ENCODE data around the gene MSH5.
A peak's percentile ranks its signal among the peaks of the same experiment; 100 is the strongest.

MSH5 gene

DNA sequence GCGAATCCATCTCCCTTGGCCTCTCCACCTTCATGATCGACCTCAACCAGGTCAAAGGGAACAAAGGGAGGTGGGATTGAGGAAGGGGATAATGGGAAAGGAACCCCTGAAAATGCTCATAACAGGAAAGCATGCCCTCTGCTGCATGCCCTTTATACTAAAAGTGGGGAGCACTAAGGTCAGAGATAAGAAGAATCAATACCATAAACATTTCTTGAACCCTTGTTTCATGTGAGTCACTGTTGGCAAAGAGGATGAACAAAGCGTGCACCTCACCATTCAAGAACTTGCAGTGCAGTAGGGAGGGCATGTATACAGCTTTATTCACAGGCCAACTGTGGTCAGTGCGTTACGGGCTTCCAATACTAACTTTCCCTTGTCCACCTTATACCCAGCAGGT, 21.0 kb downstream of the MSH5 start:
- no peak for DNase-seq (ENCODE audit: low spot score)

DNA sequence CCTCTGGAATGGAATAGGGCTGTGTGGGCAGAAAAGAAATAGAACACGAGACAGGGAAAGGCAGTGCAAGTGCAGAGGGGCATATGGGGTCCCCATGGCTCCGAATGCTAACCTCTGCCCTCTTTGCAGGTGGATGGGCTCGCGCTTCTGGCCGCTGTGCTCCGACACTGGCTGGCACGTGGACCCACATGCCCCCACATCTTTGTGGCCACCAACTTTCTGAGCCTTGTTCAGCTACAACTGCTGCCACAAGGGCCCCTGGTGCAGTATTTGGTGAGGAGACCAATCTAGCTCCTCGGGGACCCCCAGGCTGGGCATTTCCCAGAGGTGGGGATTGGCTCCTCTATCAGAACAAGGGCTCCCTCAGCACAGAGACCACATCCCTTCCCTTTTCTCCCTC, 21.5 kb downstream of the MSH5 start:
- no peak for DNase-seq (ENCODE audit: low spot score)

DNA sequence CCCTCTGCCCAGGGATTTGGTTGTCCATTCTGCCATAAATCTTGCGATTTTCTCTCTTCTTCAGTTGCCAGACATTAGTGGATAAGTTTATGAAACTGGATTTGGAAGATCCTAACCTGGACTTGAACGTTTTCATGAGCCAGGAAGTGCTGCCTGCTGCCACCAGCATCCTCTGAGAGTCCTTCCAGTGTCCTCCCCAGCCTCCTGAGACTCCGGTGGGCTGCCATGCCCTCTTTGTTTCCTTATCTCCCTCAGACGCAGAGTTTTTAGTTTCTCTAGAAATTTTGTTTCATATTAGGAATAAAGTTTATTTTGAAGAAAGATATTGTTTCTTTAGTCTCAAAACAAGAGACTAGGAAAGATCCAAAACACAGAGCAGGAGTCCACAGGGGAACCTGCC, 22.6 kb downstream of the MSH5 start, which contains the start of gene SAPCD1:
Gene SAPCD1 (plus strand): TSS at position 301 of the 400 bp plus-strand sequence. CDS start 399 bp downstream, outside the sequence.
- DNase-seq (ENCODE audit: low spot score): no peak

DNA sequence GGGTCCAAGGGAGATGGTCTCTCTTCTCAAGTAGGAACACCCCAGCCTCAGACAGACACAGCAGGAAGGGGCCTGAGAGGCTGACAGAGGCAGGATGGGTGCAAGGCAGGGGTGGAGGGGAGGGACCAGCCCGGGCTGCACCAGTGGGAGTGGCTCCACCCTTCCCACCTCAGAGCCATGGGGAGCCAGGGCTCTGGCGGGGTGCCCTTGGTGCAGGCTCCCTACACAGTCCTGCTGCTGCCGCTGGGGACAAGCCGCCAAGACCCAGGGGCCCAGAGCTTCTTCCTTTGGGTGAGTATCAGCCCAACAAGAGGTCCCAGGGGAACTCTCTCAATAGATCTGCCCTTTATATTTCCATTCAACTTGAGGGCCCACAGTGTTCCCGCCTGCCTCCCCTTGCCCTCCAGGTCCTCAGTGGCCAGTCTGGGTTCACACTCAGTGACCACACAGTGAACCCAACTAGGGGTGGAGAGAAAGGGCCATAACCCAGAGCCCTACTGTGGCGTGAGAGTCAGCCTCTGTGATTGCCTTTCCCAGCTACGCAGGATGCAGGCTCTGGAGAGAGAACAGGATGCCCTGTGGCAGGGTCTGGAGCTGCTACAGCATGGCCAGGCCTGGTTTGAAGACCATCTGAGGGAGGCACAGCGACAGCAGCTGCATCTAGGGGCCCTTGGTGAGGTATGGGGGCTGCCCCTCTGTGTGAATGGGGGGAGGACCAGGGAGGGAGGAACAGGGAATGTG, 23.2 kb downstream of the MSH5 start:
- no peak for DNase-seq (ENCODE audit: low spot score)

DNA sequence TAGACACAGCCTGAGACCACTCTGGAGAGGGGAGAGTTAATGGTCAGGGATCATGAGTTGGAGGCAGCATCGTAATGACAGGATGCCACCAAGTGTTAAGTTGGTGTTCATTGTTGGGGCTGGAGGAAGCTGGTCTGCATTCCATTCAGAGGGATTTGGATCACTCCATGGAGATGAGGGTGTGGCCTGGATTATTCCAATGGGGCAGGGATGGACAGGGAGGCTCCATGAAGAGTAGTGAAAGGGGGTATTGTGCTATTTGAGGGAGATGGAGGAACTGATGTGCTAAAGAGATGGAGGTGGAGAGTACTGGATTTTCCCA, 23.8 kb downstream of the MSH5 start:
- no peak for DNase-seq (ENCODE audit: low spot score)

DNA sequence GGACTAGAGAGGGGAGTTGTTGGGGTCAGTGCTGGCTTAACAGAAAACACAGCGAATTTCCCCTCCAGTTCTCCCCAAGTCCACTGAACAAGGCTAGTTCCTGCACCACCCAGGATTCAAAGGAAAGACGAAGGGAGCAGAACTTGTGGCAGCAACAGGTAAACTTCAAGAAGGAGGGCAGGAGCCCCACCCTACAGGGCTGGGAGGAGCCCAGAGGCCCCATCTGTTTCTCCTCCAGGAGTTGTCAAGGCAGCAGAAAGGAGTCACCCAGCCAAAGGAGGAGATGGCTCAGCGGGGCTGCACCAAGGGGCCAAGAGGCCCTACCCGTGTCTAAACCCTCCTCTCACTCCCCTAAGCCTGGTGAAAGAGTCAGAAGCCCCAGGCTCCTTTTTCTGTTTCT, 24.4 kb downstream of the MSH5 start:
- no peak for DNase-seq (ENCODE audit: low spot score)

DNA sequence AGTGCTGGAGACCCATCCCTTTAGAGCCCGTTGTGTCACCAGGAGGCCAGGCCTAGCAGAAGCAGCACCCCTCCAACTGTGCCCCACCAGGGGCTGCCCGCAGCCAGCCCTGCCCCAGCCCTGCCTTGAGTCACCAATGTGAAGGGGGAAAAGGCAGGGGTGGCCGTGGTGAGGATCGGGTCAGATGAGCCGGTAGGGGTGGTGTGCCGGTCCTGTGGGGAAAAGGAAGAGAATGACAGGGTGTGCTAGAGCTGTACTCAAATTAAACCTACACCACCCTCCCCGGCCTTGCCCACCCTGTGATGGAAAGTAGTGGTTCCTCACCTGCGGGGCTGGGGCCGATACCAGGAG, 25.7 kb downstream of the MSH5 start:
- DNase-seq (ENCODE audit: low spot score): no peak

DNA sequence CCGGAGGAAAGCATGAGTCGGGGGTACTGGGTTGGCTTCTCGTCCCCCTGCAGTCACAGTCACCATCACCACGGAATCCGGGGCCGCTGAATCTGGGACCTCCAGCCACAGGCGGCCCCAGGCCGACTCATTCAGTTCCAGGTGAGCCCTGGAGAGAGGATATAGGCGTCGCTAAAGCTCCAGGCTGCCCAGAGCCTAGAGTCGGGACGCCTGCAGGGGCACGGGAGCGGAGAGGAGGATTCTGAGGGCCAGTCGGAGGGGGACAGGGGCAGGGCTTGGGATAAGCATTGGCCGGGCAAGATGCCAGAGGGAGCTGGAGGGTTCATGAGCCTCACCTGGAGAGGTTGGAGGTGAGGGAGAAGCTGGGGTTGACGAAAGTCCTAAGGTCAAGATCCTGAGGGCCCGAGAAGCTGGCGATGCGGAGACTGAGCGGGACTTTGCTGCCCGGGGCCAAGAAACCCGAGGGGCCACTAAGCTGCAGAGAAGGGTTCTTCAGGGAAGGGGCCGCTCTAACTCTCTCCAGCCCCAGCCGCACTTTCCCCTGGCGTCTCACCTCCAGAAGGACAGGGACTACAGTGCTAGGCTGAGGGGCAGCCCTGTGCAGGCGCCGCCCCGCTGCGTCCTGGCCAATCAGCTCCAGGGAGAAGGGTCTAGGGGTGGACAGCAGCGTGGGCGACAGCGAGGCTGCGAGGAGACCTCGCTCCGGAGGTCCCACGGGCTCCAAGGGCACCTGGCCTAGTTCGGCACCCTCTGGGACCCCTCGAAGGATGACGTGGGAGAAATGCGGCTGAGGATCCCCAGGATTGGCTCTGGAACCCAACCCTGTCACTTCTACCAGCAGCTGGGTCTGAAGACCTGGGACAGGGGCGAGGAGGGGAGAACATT, 26.3 kb downstream of the MSH5 start:
- DNase-seq (ENCODE audit: low spot score): no peak

DNA sequence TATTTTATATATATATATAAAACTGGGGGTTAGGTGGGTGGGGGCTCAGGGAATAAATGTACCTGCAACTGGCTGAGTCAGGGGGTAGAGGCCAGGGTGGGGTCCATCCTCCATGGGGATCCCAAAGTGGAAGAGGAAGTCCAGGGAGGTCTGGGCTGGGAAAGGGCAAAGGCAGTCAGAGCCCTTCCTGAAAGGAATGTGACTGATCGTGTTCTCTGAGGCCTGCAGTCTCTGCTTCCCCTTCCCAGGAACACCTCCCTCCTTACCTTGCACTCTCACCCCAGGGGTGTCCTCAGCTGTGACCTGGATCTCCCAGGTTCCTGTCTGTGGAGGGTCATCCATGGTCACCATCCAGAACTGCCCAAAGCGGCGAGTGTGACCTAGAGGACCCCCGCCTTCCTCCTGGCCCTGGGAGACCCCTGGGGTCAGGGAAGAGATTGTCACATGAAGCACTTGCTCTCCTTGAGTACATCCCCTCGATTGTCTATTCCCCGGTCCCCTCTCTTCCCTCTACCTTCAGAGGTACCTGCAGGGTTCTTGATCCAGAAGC, 27.4 kb downstream of the MSH5 start:
- DNase-seq (ENCODE audit: low spot score): no peak

DNA sequence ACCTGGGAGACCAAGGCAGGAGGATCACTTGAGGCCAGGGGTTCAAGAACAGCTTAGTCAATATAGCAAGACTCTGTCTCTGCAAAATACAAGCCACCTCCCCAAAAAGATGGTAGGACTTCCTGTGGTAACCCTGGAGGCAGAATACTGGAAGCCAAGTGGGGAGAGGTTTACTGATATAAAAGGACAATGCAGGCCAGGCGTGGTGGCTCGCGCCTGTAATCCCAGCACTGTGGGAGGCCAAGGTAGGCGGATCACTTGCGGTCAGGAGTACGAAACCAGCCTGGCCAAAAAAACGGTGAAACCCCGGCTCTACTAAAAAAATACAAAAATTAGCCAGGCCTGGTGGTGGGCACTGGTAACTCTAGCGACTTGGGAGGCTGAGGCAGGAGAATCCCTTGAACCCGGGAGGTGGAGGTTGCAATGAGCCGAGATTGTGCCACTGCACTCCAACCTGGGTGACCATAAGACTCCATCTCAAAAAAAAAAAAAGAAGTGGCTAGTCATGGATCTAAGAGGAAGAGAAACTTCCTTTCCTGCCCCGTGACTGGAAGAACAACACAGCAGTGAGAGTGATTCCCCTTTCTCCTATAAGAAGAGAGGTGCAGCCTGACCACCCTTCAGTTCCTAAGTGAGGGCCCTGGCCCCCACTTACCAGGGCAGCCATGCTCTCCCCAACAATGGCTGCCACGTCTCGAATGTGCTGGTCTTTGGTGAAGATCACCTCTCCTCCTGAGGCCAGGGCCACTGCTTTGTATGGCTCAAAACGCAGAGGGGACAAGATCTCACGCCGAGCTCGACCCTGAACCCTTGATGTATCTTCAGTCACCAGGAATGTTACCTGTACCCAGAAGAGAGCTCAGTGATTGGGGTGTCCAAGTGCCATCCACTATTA, 28.8 kb downstream of the MSH5 start:
- no peak for DNase-seq (ENCODE audit: low spot score)

GRCh38 chr6:31769684-31770371, 30.0 kb downstream of the MSH5 start:
- DNase-seq (ENCODE audit: low spot score): peak; percentile 94

DNA sequence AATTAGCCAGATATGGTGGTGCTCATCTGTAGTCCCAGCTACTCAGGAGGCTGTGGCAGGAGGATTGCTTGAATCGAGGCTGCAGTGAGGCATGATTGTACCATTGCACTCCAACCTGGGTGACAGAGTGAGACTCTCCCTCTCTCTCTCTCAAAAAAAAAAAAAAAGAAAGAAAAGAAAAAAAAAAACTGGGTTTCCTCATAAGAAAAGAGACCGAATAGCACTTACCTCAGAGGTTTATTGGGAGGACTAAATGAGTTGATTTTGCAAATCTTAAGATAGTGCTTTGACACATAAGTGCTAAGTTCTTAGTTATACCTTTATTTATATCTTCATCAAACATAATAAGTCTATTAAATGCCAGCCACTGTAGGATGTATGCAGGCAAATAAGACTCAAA, 31.1 kb downstream of the MSH5 start:
- DNase-seq (ENCODE audit: low spot score): no peak

- DNase-seq (ENCODE audit: low spot score): no peak
Measured at GRCh38 chr6:31771992-31772358, 32.2 kb downstream of the MSH5 start.

- no peak for DNase-seq (ENCODE audit: low spot score)
Measured at GRCh38 chr6:31775184-31775583, 35.4 kb downstream of the MSH5 start.

GRCh38 chr6:31775633-31776484, 36.1 kb downstream of the MSH5 start:
- DNase-seq (ENCODE audit: low spot score): no peak

GRCh38 chr6:31776485-31776988, 36.7 kb downstream of the MSH5 start:
- no peak for DNase-seq (ENCODE audit: low spot score)

DNA sequence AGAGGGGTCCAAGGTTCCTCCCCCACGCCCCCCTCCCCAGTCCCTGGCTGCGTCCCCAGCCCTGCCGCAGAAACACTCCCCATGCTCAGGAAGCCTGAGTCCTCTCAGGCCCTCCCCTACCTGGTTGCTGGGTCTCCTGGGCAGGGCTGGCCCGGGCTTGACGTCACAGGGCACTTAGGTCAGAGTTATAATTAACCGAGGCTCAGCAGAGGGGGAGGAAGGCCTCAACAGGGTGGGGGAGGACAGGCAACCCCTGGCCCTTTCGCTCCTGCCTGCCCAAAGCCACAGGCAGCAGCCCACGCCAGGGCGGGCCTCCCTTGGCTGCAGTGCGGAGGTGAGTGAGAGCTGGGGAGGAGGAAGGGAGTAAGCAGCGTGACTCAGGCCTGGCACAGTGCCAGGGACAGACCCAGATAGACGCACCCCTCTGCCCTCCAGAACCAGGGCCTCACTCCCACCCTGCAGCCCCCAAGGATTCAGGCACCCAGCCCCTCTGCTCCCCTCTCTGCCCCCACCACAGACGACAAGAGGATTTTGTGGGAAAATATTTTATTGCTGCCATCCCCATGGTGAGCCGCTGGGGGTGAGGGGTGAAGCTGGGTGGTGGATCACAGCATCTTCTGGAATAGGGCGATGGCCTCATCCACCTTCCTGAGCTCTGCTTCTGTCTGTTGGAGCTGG, 37.3 kb downstream of the MSH5 start, which contains the start of gene VWA7:
Gene VWA7 (minus strand): TSS at position 340 of the 678 bp plus-strand sequence. CDS start 549 bp downstream, outside the sequence.
- peak; percentile 81 for DNase-seq (ENCODE audit: low spot score)

GRCh38 chr6:31777667-31778050, 37.9 kb downstream of the MSH5 start:
- DNase-seq (ENCODE audit: low spot score): no peak

DNA sequence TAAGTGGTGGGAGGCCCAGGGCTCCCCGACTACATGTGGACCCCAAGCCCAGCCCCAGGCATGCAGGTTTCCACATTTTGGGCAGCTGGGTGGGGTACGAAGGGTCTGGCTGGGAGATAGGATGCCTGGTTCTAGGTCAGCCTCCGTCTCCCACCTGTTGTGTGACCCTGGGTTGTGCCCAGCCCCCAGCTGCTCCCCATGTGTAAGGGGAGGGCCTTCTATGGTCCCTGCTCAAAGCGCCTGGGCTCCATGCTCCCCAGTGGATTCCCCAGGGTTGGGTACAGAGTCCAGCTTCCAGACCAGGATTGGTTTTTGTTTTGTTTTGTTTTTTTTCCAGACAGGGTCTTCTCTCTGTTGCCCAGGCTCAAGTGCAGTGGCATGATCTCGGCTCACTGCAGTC, 38.4 kb downstream of the MSH5 start:
- DNase-seq (ENCODE audit: low spot score): no peak
